Measurements from ENCODE around the gene WNT7B. TPM values are rescaled to one million over a fixed set of nuclear protein-coding genes. Genes with fewer than 3 reads are reported as not detected.

WNT7B gene
- total RNA-seq, 1 experiment from 2014 or later: not detected

DNA sequence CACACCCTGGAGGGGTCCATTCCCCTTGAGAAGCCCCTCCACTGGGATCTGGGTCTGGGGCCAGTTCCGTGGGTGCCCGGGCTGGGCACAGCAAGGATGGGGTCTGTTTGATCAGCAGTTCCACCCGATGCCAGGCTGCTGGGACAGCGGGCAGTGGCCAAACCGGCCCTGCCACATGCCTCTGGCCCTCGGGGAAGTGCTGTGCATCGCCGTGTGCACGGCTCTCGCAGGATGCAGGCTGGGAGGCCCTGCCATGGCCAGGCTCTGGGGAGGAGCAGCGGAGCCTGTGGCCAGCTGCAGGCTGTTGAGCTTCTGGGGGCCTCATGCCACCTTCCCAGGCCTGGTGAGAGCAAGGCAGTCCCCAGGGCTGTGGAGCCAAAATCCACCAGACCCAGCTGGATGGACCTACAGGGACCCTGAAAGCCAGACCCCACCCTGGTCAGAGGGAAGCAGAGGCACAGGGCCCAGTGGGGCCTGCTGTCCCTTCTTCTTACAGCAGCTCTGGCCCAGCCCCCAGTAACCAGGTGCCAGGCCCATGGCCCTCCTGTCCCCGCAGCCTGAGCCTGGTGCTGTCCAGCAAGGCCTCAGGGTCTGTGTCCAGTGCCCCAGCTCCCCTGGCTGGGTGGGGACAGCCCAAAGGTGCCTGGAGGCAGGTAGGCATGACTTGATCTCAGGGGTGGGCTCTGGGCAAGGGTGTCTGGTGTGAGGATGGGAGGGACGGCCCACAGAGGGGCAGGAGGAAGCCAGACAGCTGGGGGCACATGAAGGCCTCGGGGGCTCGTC, 57.3 kb downstream of the WNT7B start:
- H3K4me3 ChIP-seq (ENCODE audit: low read depth, low read length, poor library complexity, severe bottlenecking): no peak overlapping the region
- H3K27ac ChIP-seq (ENCODE audit: low read depth, low read length, poor library complexity, severe bottlenecking): no peak overlapping the region
- no peaks in the 10 kb centered on the region for H3K27me3 ChIP-seq (replicated peaks; ENCODE audit: insufficient read depth, low read depth, low read length, poor library complexity)
- TF ChIP-seq EZH2 (IDR thresholded peaks at IDR 0.05; ENCODE audit: borderline replicate concordance, low read depth, low read length, poor library complexity, severe bottlenecking): no peak
- TF ChIP-seq, protein P1, sequence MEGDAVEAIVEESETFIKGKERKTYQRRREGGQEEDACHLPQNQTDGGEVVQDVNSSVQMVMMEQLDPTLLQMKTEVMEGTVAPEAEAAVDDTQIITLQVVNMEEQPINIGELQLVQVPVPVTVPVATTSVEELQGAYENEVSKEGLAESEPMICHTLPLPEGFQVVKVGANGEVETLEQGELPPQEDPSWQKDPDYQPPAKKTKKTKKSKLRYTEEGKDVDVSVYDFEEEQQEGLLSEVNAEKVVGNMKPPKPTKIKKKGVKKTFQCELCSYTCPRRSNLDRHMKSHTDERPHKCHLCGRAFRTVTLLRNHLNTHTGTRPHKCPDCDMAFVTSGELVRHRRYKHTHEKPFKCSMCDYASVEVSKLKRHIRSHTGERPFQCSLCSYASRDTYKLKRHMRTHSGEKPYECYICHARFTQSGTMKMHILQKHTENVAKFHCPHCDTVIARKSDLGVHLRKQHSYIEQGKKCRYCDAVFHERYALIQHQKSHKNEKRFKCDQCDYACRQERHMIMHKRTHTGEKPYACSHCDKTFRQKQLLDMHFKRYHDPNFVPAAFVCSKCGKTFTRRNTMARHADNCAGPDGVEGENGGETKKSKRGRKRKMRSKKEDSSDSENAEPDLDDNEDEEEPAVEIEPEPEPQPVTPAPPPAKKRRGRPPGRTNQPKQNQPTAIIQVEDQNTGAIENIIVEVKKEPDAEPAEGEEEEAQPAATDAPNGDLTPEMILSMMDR (conservative IDR thresholded peaks at IDR 0.05; ENCODE audit: low read depth, low read length): no peak
- no peak for DNase-seq (ENCODE audit: low spot score)
- no peaks in the 10 kb centered on the region for H3K9me3 ChIP-seq (ENCODE audit: low read depth, low read length, poor library complexity, severe bottlenecking)
- CTCF ChIA-PET: no interaction called here
- intact Hi-C loops (cut with micrococcal nuclease; ENCODE audit: unreplicated experiment): no loop called here
- H3K4me1 ChIP-seq (ENCODE audit: insufficient read depth, low read length, poor library complexity, severe bottlenecking): no peaks in the 10 kb centered on the region
- H3K36me3 ChIP-seq (ENCODE audit: insufficient read depth, low read length, poor library complexity, severe bottlenecking): no peaks in the 10 kb centered on the region
- POLR2A ChIA-PET (ENCODE audit: low non-redundant PET): no interaction called here
- no TSS peak for BruUV-seq (replicated peaks)

- Histone ChIP-seq H3K4me1 (ENCODE audit: insufficient read depth, low read length, poor library complexity, severe bottlenecking) (no peaks in the 10 kb centered on the region), H3K36me3 (ENCODE audit: insufficient read depth, low read length, poor library complexity, severe bottlenecking) (no peaks in the 10 kb centered on the region), H3K9me3 (ENCODE audit: low read depth, low read length, poor library complexity, severe bottlenecking) (no peaks in the 10 kb centered on the region), H3K27ac (ENCODE audit: low read depth, low read length, poor library complexity, severe bottlenecking) (no peak overlapping the region), H3K4me3 (ENCODE audit: low read depth, low read length, poor library complexity, severe bottlenecking) (no peak overlapping the region), H3K27me3 (replicated peaks; ENCODE audit: insufficient read depth, low read depth, low read length, poor library complexity) (no peaks in the 10 kb centered on the region)
- intact Hi-C loops (cut with micrococcal nuclease; ENCODE audit: unreplicated experiment): no loop called here
- no TSS peak for BruUV-seq (replicated peaks)
- TF ChIP-seq, protein P1 (conservative IDR thresholded peaks at IDR 0.05; ENCODE audit: low read depth, low read length): no peak
- no peak for TF ChIP-seq EZH2 (IDR thresholded peaks at IDR 0.05; ENCODE audit: borderline replicate concordance, low read depth, low read length, poor library complexity, severe bottlenecking)
- CTCF ChIA-PET: no interaction called here
- no peak for DNase-seq (ENCODE audit: low spot score)
- POLR2A ChIA-PET (ENCODE audit: low non-redundant PET): no interaction called here
These were observed 58.2 kb downstream of the WNT7B start for GRCh38 chr22:45918459-45919370.

DNA sequence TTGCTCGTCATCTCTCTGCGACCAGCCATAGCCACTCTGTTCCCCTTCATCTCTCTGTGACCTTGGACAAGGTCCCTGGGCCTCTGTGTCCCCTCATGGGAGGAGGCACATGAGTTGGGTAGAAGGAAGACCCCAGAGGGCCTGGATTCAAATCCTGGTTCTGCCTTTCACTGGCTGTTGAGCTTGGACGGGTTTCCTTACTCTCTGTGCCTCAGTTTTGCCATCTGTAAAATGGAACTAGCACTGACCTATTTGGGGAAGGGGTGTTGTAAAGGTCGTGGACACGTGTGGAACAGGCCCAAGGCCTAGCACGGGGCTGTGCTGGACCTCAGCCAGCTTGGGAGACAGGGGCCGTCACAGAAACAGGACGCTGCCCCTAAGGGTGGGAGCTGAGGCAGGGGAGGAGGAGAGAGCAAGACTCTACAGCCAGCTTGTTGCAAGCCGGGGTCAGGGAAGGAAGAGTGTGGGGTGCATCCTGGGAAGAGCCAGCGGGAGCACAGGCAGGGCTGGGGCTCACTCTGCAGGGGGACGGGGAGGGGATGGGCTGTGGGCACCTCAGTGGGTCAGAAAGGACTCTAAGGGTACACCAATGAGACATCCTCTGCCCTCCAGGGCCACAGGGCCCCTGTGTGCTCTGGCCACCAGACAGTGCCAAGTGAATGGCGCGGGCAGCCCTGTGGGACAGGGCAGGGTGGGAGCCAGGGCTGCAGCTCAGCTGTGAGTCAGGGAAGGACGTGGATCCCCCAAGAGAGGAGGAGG, 59.1 kb downstream of the WNT7B start:
- ChIA-PET POLR2A (ENCODE audit: low non-redundant PET) (no interaction called here), CTCF (no interaction called here)
- intact Hi-C loops (cut with micrococcal nuclease; ENCODE audit: unreplicated experiment): no loop called here
- no peak for DNase-seq (ENCODE audit: low spot score)
- no peaks in the 10 kb centered on the region for H3K27me3 ChIP-seq (replicated peaks; ENCODE audit: insufficient read depth, low read depth, low read length, poor library complexity)
- no peak for TF ChIP-seq EZH2 (IDR thresholded peaks at IDR 0.05; ENCODE audit: borderline replicate concordance, low read depth, low read length, poor library complexity, severe bottlenecking)
- TF ChIP-seq, protein P1 (conservative IDR thresholded peaks at IDR 0.05; ENCODE audit: low read depth, low read length): no peak
- no TSS peak for BruUV-seq (replicated peaks)
- no peaks in the 10 kb centered on the region for H3K36me3 ChIP-seq (ENCODE audit: insufficient read depth, low read length, poor library complexity, severe bottlenecking)
- no peak overlapping the region for H3K27ac ChIP-seq (ENCODE audit: low read depth, low read length, poor library complexity, severe bottlenecking)
- H3K4me1 ChIP-seq (ENCODE audit: insufficient read depth, low read length, poor library complexity, severe bottlenecking): no peaks in the 10 kb centered on the region
- no peak overlapping the region for H3K4me3 ChIP-seq (ENCODE audit: low read depth, low read length, poor library complexity, severe bottlenecking)
- H3K9me3 ChIP-seq (ENCODE audit: low read depth, low read length, poor library complexity, severe bottlenecking): no peaks in the 10 kb centered on the region
